ENCODE data around the gene STAU1.

- TF ChIP-seq POLR2AphosphoS5 (IDR thresholded peaks at IDR 0.05; ENCODE audit: borderline replicate concordance, low read depth, low read length) (no peak), FOXP2 (optimal IDR thresholded peaks at IDR 0.05; ENCODE audit: control extremely low read depth, extremely low read length, insufficient read depth) (no peak), EZH2 (IDR thresholded peaks at IDR 0.05) (no peak)
Measured at GRCh38 chr20:49148601-49149000, 39.5 kb downstream of the STAU1 start.
